OCI-LY1 (cell line): Measurements from ENCODE around the gene CCND3.

Experiments
- H2AFZ ChIP-seq: fragments of 200-600 bp; sonication (generic), shearing (Covaris generic); 2 replicates; pipeline ENCODE4 v1.6.0; 2014; ENCODE audit warnings: antibody characterized with exemption, mild to moderate bottlenecking, low read length
- H3F3A ChIP-seq: fragments of 200-600 bp; sonication (generic), shearing (Covaris generic); 2 replicates; pipeline ENCODE4 v1.6.0; 2014; ENCODE audit warnings: mild to moderate bottlenecking, antibody characterized with exemption, low read length, moderate library complexity; ENCODE audit not compliant: insufficient read depth
- H3K27ac ChIP-seq: fragments of 200-600 bp; sonication (generic); 2 replicates; pipeline ENCODE4 v1.5.1; 2014; ENCODE audit warnings: low read length, mixed run types, mild to moderate bottlenecking, low read depth; ENCODE audit not compliant: poor library complexity, severe bottlenecking
- H3K27me3 ChIP-seq: fragments of 200-600 bp; sonication (generic); 2 replicates; pipeline ENCODE4 v1.6.0; 2014; ENCODE audit warnings: antibody characterized with exemption, mild to moderate bottlenecking, low read length, moderate library complexity; ENCODE audit not compliant: insufficient read depth
- H3K36me3 ChIP-seq: fragments of 200-600 bp; sonication (generic); 2 replicates; pipeline ENCODE4 v1.6.1; 2014; ENCODE audit warnings: mild to moderate bottlenecking, antibody characterized with exemption, low read length, moderate library complexity, mixed read lengths; ENCODE audit not compliant: insufficient read depth
- H3K4me1 ChIP-seq: fragments of 200-600 bp; sonication (generic); 2 replicates; pipeline ENCODE4 v1.5.1; 2014; ENCODE audit warnings: mild to moderate bottlenecking, low read length, moderate library complexity; ENCODE audit not compliant: insufficient read depth, severe bottlenecking
- H3K4me2 ChIP-seq: fragments of 200-600 bp; sonication (generic), shearing (Covaris generic); 2 replicates; pipeline ENCODE4 v1.6.1; 2014; ENCODE audit warnings: low read length
- H3K4me3 ChIP-seq: fragments of 200-600 bp; sonication (generic); 2 replicates; pipeline ENCODE4 v1.5.1; 2014; ENCODE audit warnings: low read length, low read depth, mild to moderate bottlenecking, mixed read lengths; ENCODE audit not compliant: poor library complexity, severe bottlenecking
- H3K79me2 ChIP-seq: fragments of 200-600 bp; shearing (Covaris generic); 2 replicates; pipeline ENCODE4 v1.6.1; 2016; ENCODE audit warnings: mixed run types, low read length, mixed read lengths; ENCODE audit not compliant: insufficient read depth
- H3K9ac ChIP-seq: fragments of 200-600 bp; sonication (generic), shearing (Covaris generic); 2 replicates; pipeline ENCODE4 v1.6.1; 2014; ENCODE audit warnings: mild to moderate bottlenecking, low read length, mixed read lengths
- H3K9me2 ChIP-seq: fragments of 200-600 bp; sonication (generic), shearing (Covaris generic); 2 replicates; pipeline ENCODE4 v1.6.1; 2014; ENCODE audit warnings: low read depth, mild to moderate bottlenecking, low read length, mixed read lengths
- H3K9me3 ChIP-seq: fragments of 200-600 bp; shearing (Covaris generic); 2 replicates; pipeline ENCODE4 v1.6.1; 2014; ENCODE audit warnings: low read length, mixed read lengths
- H4K20me1 ChIP-seq: fragments of 200-600 bp; sonication (generic), shearing (Covaris generic); 2 replicates; pipeline ENCODE4 v1.6.0; 2016; ENCODE audit warnings: mild to moderate bottlenecking, low read length; ENCODE audit not compliant: insufficient read depth
- CTCF ChIP-seq: fragments of 200-600 bp; sonication (generic), shearing (Covaris generic); IDR thresholded peaks from 2 replicates; pipeline ENCODE4 v1.5.1; 2017; ENCODE audit warnings: mild to moderate bottlenecking, antibody characterized with exemption, low read length, moderate library complexity, mixed read lengths
- EZH2 ChIP-seq: fragments of 200-600 bp; sonication (generic), shearing (Covaris generic); IDR thresholded peaks from 2 replicates; pipeline ENCODE4 v1.8.0; 2017; ENCODE audit warnings: borderline replicate concordance, mixed run types, mild to moderate bottlenecking, antibody characterized with exemption, low read length, moderate library complexity, mixed read lengths

The CCND3 gene

GRCh38 chr6:41937472-41937860, 4.1 kb downstream of the CCND3 start:
- Histone ChIP-seq H3K9ac (no peak overlapping the region), H3K4me1 (peaks cover 37% of the 10 kb centered on the region)

DNA sequence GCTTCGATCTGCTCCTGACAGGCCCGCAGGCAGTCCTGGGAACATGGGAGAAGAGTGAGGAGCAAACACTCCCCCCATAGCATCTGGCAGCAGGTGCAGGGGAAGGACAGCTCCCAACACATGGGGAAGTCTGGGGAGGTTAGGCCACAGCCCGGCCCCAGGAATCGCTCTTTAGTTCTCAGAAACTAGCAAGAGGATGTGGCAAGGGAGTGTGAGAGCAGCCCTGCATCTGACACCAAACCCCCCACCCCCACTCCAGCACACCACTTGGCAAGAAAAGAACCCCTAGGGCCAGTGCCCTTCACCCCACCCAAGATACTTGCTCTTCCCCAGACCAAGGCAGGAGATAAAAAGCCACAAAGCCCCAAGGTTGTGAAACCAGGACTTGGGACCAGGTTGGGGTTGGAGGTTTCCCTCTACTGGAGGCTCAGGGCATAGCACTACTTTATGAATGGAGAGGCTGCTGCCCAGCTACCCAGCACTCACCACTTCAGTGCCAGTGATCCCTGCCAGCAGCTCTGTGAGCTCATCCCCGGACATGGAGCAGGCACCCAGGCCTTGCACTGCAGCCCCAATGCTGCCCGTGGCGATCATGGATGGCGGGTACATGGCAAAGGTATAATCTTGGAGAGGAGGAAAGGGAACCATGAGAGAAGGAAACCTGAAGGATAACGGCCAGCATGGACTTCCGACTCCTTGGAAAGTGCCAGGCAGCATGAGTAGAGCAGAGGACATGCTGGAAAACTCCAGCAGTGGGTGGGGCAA, 5.4 kb downstream of the CCND3 start:
- H3K79me2 ChIP-seq, result no peaks in the 10 kb centered on the region
- no peak overlapping the region for H2AFZ ChIP-seq
- H4K20me1 ChIP-seq, result no peaks in the 10 kb centered on the region
- no peak overlapping the region for H3K9ac ChIP-seq
- H3K27ac ChIP-seq, result peak overlapping the region; percentile 52
- peaks cover 60% of the 10 kb centered on the region for H3K36me3 ChIP-seq
- no peaks in the 10 kb centered on the region; the same call in 1 of the 2 replicates for H3F3A ChIP-seq
- no peaks in the 10 kb centered on the region for H3K27me3 ChIP-seq
- H3K9me2 ChIP-seq, result no peaks in the 10 kb centered on the region
- no peak overlapping the region for H3K4me3 ChIP-seq
- H3K4me1 ChIP-seq, result peaks cover 30% of the 10 kb centered on the region
- no peak overlapping the region for H3K4me2 ChIP-seq
- no peaks in the 10 kb centered on the region for H3K9me3 ChIP-seq
- peak; percentile 75 for TF ChIP-seq CTCF
- TF ChIP-seq EZH2, result no peak

More at GRCh38 chr6:41937472-41937860, 4.1 kb downstream of the CCND3 start:
- peaks cover 48% of the 10 kb centered on the region for H3K36me3 ChIP-seq
- H4K20me1 ChIP-seq, result no peaks in the 10 kb centered on the region
- no peak overlapping the region for H3K4me3 ChIP-seq
- no peaks in the 10 kb centered on the region for H3K79me2 ChIP-seq
- no peaks in the 10 kb centered on the region for H3K9me2 ChIP-seq
- TF ChIP-seq EZH2, result no peak
- no peak for TF ChIP-seq CTCF
- no peaks in the 10 kb centered on the region for H3K27me3 ChIP-seq
- no peaks in the 10 kb centered on the region for H3K9me3 ChIP-seq
- H3F3A ChIP-seq, result no peaks in the 10 kb centered on the region; the same call in 1 of the 2 replicates
- H3K4me2 ChIP-seq, result no peak overlapping the region
- no peak overlapping the region for H2AFZ ChIP-seq
- H3K27ac ChIP-seq, result no peak overlapping the region

DNA sequence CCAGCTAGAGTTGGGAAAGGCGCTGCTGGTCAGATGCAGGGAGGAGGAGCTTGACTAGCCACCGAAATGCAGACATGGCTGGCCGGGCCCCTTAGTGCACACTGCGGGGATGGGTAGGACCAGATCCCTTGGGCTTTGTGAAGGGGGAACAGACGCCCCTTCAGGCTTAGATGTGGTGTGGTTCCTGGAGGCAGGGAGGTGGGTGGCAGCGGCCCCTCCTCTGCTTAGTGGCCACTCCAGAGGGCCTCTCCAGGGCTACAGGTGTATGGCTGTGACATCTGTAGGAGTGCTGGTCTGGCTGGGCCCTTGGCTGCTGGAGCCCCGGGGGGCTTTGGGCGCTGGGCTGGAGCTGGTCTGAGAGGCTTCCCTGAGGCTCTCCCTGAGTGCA, 5.9 kb downstream of the CCND3 start:
- TF ChIP-seq EZH2, result no peak
- TF ChIP-seq CTCF, result no peak
- peaks cover 66% of the 10 kb centered on the region for H3K36me3 ChIP-seq
- no peak overlapping the region for H3K4me2 ChIP-seq
- H2AFZ ChIP-seq, result no peak overlapping the region
- H3K27ac ChIP-seq, result peak overlapping the region; percentile 52
- H3F3A ChIP-seq, result no peaks in the 10 kb centered on the region; the same call in 1 of the 2 replicates
- no peak overlapping the region for H3K9ac ChIP-seq
- no peaks in the 10 kb centered on the region for H3K79me2 ChIP-seq
- no peaks in the 10 kb centered on the region for H4K20me1 ChIP-seq
- H3K4me1 ChIP-seq, result peaks cover 27% of the 10 kb centered on the region
- H3K9me3 ChIP-seq, result no peaks in the 10 kb centered on the region
- H3K9me2 ChIP-seq, result no peaks in the 10 kb centered on the region
- H3K4me3 ChIP-seq, result no peak overlapping the region
- H3K27me3 ChIP-seq, result no peaks in the 10 kb centered on the region
